ENCODE results near the gene PDE3A. TPM values are rescaled to one million over a fixed set of nuclear protein-coding genes. Genes with fewer than 3 reads are reported as not detected.

Gene PDE3A
- total RNA-seq, 2 donors from 2014 or later = 78.3 to 110 TPM

DNA sequence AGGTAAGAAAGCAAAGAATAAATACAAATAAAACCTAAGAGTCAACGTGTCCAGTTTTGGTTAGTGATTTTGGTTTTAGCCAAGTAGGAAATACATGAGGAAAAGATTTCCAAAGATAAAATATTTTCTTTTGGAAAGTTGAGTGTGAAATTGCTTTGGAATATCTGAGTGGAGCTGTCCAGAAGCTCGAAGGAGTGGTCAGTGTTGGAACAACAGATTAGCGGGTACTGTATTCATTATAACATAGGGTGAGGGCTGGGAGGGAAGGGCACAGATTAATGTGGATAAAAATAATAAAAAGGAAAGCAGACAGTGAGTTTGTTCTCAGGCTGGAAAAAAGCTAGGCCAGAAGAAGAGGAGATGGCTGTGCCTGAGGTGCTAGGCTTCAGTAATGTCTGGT is 225.3 kb downstream of the PDE3A start:
- TF ChIP-seq, protein P1, sequence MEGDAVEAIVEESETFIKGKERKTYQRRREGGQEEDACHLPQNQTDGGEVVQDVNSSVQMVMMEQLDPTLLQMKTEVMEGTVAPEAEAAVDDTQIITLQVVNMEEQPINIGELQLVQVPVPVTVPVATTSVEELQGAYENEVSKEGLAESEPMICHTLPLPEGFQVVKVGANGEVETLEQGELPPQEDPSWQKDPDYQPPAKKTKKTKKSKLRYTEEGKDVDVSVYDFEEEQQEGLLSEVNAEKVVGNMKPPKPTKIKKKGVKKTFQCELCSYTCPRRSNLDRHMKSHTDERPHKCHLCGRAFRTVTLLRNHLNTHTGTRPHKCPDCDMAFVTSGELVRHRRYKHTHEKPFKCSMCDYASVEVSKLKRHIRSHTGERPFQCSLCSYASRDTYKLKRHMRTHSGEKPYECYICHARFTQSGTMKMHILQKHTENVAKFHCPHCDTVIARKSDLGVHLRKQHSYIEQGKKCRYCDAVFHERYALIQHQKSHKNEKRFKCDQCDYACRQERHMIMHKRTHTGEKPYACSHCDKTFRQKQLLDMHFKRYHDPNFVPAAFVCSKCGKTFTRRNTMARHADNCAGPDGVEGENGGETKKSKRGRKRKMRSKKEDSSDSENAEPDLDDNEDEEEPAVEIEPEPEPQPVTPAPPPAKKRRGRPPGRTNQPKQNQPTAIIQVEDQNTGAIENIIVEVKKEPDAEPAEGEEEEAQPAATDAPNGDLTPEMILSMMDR (IDR thresholded peaks at IDR 0.05) = no peak
- Histone ChIP-seq H3K4me3 (no peak overlapping the region), H3K27ac (peak overlapping the region in 1 of 2 donors; percentile 11), H3K9me3 (no peaks in the 10 kb centered on the region), H3K36me3 (no peaks in the 10 kb centered on the region), H3K4me1 (ENCODE audit: control insufficient read depth in 1 of 2, low read depth in 2 of 2) (peaks cover 0 to 15% of the 10 kb centered on the region in 2 donors), H3K27me3 (replicated peaks; ENCODE audit: insufficient read depth) (no peaks in the 10 kb centered on the region)
- ATAC-seq (ENCODE audit: insufficient number of reproducible peaks, low FRiP score, low read depth) (no peak), DNase-seq (ENCODE audit: low spot score) (no peak)

DNA sequence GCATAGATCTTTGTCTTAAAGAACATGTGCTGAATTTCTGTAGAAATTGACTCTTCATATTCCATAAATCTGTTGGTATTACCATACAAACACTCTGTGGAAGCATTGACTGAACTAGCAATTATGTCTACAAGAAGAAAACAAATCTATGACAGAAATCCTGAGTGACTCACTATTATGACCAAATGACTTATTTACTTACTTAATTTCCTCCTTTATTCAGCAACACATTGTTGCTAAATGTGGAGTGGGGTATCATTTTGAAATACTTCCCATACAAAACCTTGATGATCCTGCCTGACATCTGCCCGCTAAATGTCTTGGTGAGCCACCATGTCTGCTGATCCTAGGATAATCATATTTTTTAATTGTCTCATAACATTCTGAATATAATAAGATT is 227.7 kb downstream of the PDE3A start:
- Histone ChIP-seq H3K27me3 (replicated peaks; ENCODE audit: insufficient read depth) (no peaks in the 10 kb centered on the region), H3K4me3 (no peak overlapping the region), H3K9me3 (no peaks in the 10 kb centered on the region), H3K27ac (no peak overlapping the region), H3K36me3 (no peaks in the 10 kb centered on the region), H3K4me1 (ENCODE audit: control insufficient read depth in 1 of 2, low read depth in 2 of 2) (peaks cover 4 to 34% of the 10 kb centered on the region in 2 donors)
- no peak for DNase-seq (ENCODE audit: low spot score)
- TF ChIP-seq, protein P1 (IDR thresholded peaks at IDR 0.05) = no peak
- no peak for ATAC-seq (ENCODE audit: insufficient number of reproducible peaks, low FRiP score, low read depth)

- peaks cover 10 to 47% of the 10 kb centered on the region in 2 donors for H3K4me1 ChIP-seq (ENCODE audit: control insufficient read depth in 1 of 2, low read depth in 2 of 2)
- H3K36me3 ChIP-seq = no peaks in the 10 kb centered on the region
- TF ChIP-seq, protein P1 (IDR thresholded peaks at IDR 0.05) = no peak
- no peaks in the 10 kb centered on the region for H3K27me3 ChIP-seq (replicated peaks; ENCODE audit: insufficient read depth)
- no peak overlapping the region for H3K4me3 ChIP-seq
- peak overlapping the region; percentile 44 to 52 for H3K27ac ChIP-seq
- H3K9me3 ChIP-seq = no peaks in the 10 kb centered on the region
- no peak for ATAC-seq (ENCODE audit: insufficient number of reproducible peaks, low FRiP score, low read depth)
- no peak for DNase-seq (ENCODE audit: low spot score)
Measured at GRCh38 chr12:20599757-20600156, 231.4 kb downstream of the PDE3A start.

GRCh38 chr12:20601668-20602280 is 233.4 kb downstream of the PDE3A start:
- Histone ChIP-seq H3K36me3 (no peaks in the 10 kb centered on the region), H3K27ac (peak overlapping the region; percentile 74 to 79), H3K4me3 (peak overlapping the region; percentile 9), H3K4me1 (ENCODE audit: control insufficient read depth in 1 of 2, low read depth in 2 of 2) (peaks cover 14 to 67% of the 10 kb centered on the region in 2 donors), H3K9me3 (no peaks in the 10 kb centered on the region), H3K27me3 (replicated peaks; ENCODE audit: insufficient read depth) (no peaks in the 10 kb centered on the region)
- ATAC-seq (ENCODE audit: insufficient number of reproducible peaks, low FRiP score, low read depth) (no peak), DNase-seq (ENCODE audit: low spot score) (no peak)
- TF ChIP-seq, protein P1 (IDR thresholded peaks at IDR 0.05) = peak; percentile 38

- peak overlapping the region; percentile 21 for H3K4me3 ChIP-seq
- no peak for DNase-seq (ENCODE audit: low spot score)
- H3K27ac ChIP-seq = peak overlapping the region; percentile 74 to 79
- H3K27me3 ChIP-seq (replicated peaks; ENCODE audit: insufficient read depth) = no peaks in the 10 kb centered on the region
- peaks cover 14 to 72% of the 10 kb centered on the region in 2 donors for H3K4me1 ChIP-seq (ENCODE audit: control insufficient read depth in 1 of 2, low read depth in 2 of 2)
- no peaks in the 10 kb centered on the region for H3K36me3 ChIP-seq
- no peaks in the 10 kb centered on the region for H3K9me3 ChIP-seq
- ATAC-seq (ENCODE audit: insufficient number of reproducible peaks, low FRiP score, low read depth) = peak; percentile 27
- TF ChIP-seq, protein P1 (IDR thresholded peaks at IDR 0.05) = no peak
Measured at GRCh38 chr12:20602641-20603391, 234.5 kb downstream of the PDE3A start.

Data from thoracic aorta (tissue), 2 donors.